NT2/D1 (cell line): ENCODE measurements around the gene ACTR2.

Source experiments
- SUZ12 ChIP-seq: IDR thresholded peaks from 2 replicates; pipeline ENCODE4 v1.6.1; 2011; ENCODE audit not compliant: insufficient read length, insufficient read depth; ENCODE audit errors: extremely low read depth
- YY1 ChIP-seq: IDR thresholded peaks from 2 replicates; pipeline ENCODE4 v1.6.1; 2011; ENCODE audit not compliant: insufficient read length, insufficient read depth
- ZNF274 ChIP-seq: IDR thresholded peaks from 2 replicates; pipeline ENCODE4 v1.6.1; 2011; ENCODE audit warnings: mild to moderate bottlenecking, low read depth, low read length

GRCh38 chr2:65319072-65319673, 91.5 kb downstream of the ACTR2 start:
- TF ChIP-seq YY1 (no peak), ZNF274 (no peak), SUZ12 (no peak)
